Kidney epithelial cell (primary cell): ENCODE measurements around the gene PRDX3. TPM values are rescaled to one million over a fixed set of nuclear protein-coding genes. Genes with fewer than 3 reads are reported as not detected.

Experiments
- DNase-seq: peaks from one replicate; pipeline ENCODE4 v3.0.0-alpha.2; 2010; ENCODE audit warnings: low read depth
- H3K27me3 ChIP-seq: 2 replicates; pipeline ENCODE4 v1.6.0; 2011; ENCODE audit warnings: low read length; ENCODE audit not compliant: control insufficient read depth, insufficient read depth
- H3K36me3 ChIP-seq: 2 replicates; pipeline ENCODE4 v1.5.1; 2011; ENCODE audit warnings: low read length; ENCODE audit not compliant: control insufficient read depth, insufficient read depth
- H3K4me3 ChIP-seq: 2 replicates; pipeline ENCODE4 v1.5.1; 2011; ENCODE audit warnings: low read depth, mild to moderate bottlenecking, control low read depth, low read length
- CTCF ChIP-seq: IDR thresholded peaks from 2 replicates; pipeline ENCODE4 v1.5.1; 2011; ENCODE audit warnings: mild to moderate bottlenecking, moderate library complexity, low read length, control low read depth, inconsistent platforms; ENCODE audit not compliant: insufficient read depth, poor library complexity, severe bottlenecking
- total RNA-seq: library from RNA; depleted of rRNA; stranded (reverse); fragments of >200 nt; gene quantifications from 2 replicates; pipeline ENCODE4 v1.2.3, GENCODE V29; 2015

The PRDX3 gene
- total RNA-seq, 1 donor from 2014 or later = 143 TPM

- Histone ChIP-seq H3K27me3 (no peaks in the 10 kb centered on the region), H3K4me3 (no peak overlapping the region), H3K36me3 (peaks cover 4% of the 10 kb centered on the region)
- no peak for DNase-seq
- no peak for TF ChIP-seq CTCF
Measured at GRCh38 chr10:119132521-119133345, 45.9 kb downstream of the PRDX3 start.

- no peak overlapping the region for H3K4me3 ChIP-seq
- no peak for DNase-seq
- no peak for TF ChIP-seq CTCF
- H3K27me3 ChIP-seq = no peaks in the 10 kb centered on the region
- H3K36me3 ChIP-seq = peaks cover 4% of the 10 kb centered on the region
Measured at GRCh38 chr10:119131512-119132240, 46.9 kb downstream of the PRDX3 start.

GRCh38 chr10:119129721-119130120 is 48.9 kb downstream of the PRDX3 start:
- no peak for TF ChIP-seq CTCF
- Histone ChIP-seq H3K36me3 (peaks cover 4% of the 10 kb centered on the region), H3K4me3 (no peak overlapping the region), H3K27me3 (no peaks in the 10 kb centered on the region)
- no peak for DNase-seq

- Histone ChIP-seq H3K36me3 (peaks cover 2% of the 10 kb centered on the region), H3K27me3 (no peaks in the 10 kb centered on the region)
- no peak for TF ChIP-seq CTCF
Measured at GRCh38 chr10:119125942-119126341, 52.7 kb downstream of the PRDX3 start.

GRCh38 chr10:119120875-119121274 is 57.7 kb downstream of the PRDX3 start:
- DNase-seq = no peak
- H3K27me3 ChIP-seq = no peaks in the 10 kb centered on the region
- H3K36me3 ChIP-seq = no peaks in the 10 kb centered on the region
- no peak overlapping the region for H3K4me3 ChIP-seq
- TF ChIP-seq CTCF = no peak

More at GRCh38 chr10:119125942-119126341, 52.7 kb downstream of the PRDX3 start:
- DNase-seq = no peak
- no peak overlapping the region for H3K4me3 ChIP-seq
